Lung (tissue), 12 donors: Measurements from ENCODE around the gene CIDEB. TPM values are rescaled to one million over a fixed set of nuclear protein-coding genes. Genes with fewer than 3 reads are reported as not detected.

ENCODE experiments used
- ATAC-seq: fragments of 200-7000 bp; cut with Tn5 transposase; one replicate; pipeline ENCODE4 v1.9.1; 2020; ENCODE audit warnings: moderate number of reproducible peaks; ENCODE audit not compliant: insufficient read depth, low FRiP score
- DNase-seq, 3 donors: peaks; one replicate each; pipeline ENCODE4 v3.0.0-alpha.2; 2013 to 2017
- H3K27ac ChIP-seq, 2 donors: one replicate each; pipeline ENCODE4 v1.5.1; 2013; ENCODE audit warnings: mild to moderate bottlenecking in 2 of 2, moderate library complexity in 2 of 2, control low read depth in 1 of 2, inconsistent platforms in 1 of 2, low read depth in 1 of 2, low read length in 1 of 2
- H3K27me3 ChIP-seq, 3 donors: one replicate each; pipeline ENCODE4 v1.5.1; 2013; ENCODE audit warnings: low read length in 2 of 3; ENCODE audit not compliant: control insufficient read depth in 3 of 3, insufficient read depth in 3 of 3
- H3K36me3 ChIP-seq, 4 donors: one replicate each; pipeline ENCODE4 v1.5.1; 2013; ENCODE audit warnings: low read length in 4 of 4, mild to moderate bottlenecking in 1 of 4, moderate library complexity in 1 of 4; ENCODE audit not compliant: control insufficient read depth in 4 of 4, insufficient read depth in 4 of 4
- H3K4me1 ChIP-seq, 5 donors: one replicate each; pipeline ENCODE4 v1.5.1; 2013; ENCODE audit warnings: low read length in 5 of 5, mild to moderate bottlenecking in 2 of 5, moderate library complexity in 1 of 5; ENCODE audit not compliant: control insufficient read depth in 5 of 5, insufficient read depth in 5 of 5
- H3K4me3 ChIP-seq: one replicate; pipeline ENCODE4 v1.5.1; 2013; ENCODE audit warnings: mild to moderate bottlenecking, control low read depth, moderate library complexity
- H3K9ac ChIP-seq, 2 donors: one replicate each; pipeline ENCODE4 v1.5.1; 2013; ENCODE audit warnings: low read length in 2 of 2, control low read depth in 1 of 2; ENCODE audit not compliant: insufficient read depth in 1 of 2
- H3K9me3 ChIP-seq, 4 donors: one replicate each; pipeline ENCODE4 v1.5.1; 2013; ENCODE audit warnings: low read length in 3 of 4, mild to moderate bottlenecking in 1 of 4, moderate library complexity in 1 of 4; ENCODE audit not compliant: control insufficient read depth in 4 of 4, insufficient read depth in 3 of 4
- WGBS, 2 donors: extraction: QIAGEN DNeasy Blood & Tissue Kit; methylation state at CpG; one replicate each; pipeline ENCODE4 v1.1.7; 2013; 5-methylcytosine and 5-hydroxymethylcytosine counted together
- polyA plus RNA-seq, 2 donors: library from polyadenylated mRNA; stranded (reverse); fragments of 200-250 nt; gene quantifications; one replicate each; pipeline ENCODE4 v1.2.1, GENCODE V29; 2013
- total RNA-seq, 2 donors: library from RNA; depleted of rRNA in 1 of 2; stranded (reverse); fragments of >200 nt in 1 of 2; gene quantifications; one replicate each; pipeline ENCODE4 v1.2.1, GENCODE V29; 2014 to 2021
- TF ChIP-seq, protein P1 (sequence below): IDR thresholded peaks from 2 replicates; pipeline ENCODE4 v1.5.1; 2012; ENCODE audit warnings: mild to moderate bottlenecking; ENCODE audit errors: control extremely low read depth, extremely low read depth
- donor health status: control.
- donor health status: control.
- donor health status: Bipolar disorder and iron deficiency.
- donor health status: healthy.
- donor health status: DM: yes; HTN: yes; CAD: no.

CIDEB gene
- total and polyA plus RNA-seq, 4 donors, result 8.3 to 19.7 (median 14.2) TPM

- no peaks in the 10 kb centered on the region for H3K9me3 ChIP-seq
- WGBS, 2 donors, result 0% methylated on average over 54 to 61 of the region's 61 CpGs
- no peaks in the 10 kb centered on the region for H3K27me3 ChIP-seq
- peaks cover 3 to 30% (median 7%) of the 10 kb centered on the region in 4 donors for H3K36me3 ChIP-seq
- peaks cover 4 to 11% (median 6%) of the 10 kb centered on the region in 5 donors for H3K4me1 ChIP-seq
- DNase-seq, result peak; percentile 89 to 95 (median 90)
- TF ChIP-seq, protein P1, sequence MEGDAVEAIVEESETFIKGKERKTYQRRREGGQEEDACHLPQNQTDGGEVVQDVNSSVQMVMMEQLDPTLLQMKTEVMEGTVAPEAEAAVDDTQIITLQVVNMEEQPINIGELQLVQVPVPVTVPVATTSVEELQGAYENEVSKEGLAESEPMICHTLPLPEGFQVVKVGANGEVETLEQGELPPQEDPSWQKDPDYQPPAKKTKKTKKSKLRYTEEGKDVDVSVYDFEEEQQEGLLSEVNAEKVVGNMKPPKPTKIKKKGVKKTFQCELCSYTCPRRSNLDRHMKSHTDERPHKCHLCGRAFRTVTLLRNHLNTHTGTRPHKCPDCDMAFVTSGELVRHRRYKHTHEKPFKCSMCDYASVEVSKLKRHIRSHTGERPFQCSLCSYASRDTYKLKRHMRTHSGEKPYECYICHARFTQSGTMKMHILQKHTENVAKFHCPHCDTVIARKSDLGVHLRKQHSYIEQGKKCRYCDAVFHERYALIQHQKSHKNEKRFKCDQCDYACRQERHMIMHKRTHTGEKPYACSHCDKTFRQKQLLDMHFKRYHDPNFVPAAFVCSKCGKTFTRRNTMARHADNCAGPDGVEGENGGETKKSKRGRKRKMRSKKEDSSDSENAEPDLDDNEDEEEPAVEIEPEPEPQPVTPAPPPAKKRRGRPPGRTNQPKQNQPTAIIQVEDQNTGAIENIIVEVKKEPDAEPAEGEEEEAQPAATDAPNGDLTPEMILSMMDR, result peak; percentile 64
- peak; percentile 91 for ATAC-seq
- peak within 1 kb of the TSS; percentile 83 for H3K4me3 ChIP-seq
- H3K27ac ChIP-seq, result peak within 1 kb of the TSS; percentile 97 to 98
- H3K9ac ChIP-seq, result peak within 1 kb of the TSS; percentile 59 to 80
Measured at GRCh38 chr14:24271134-24271833, 36.5 kb downstream of the CIDEB start, which contains the start of gene RABGGTA. Gene RABGGTA, minus strand, starts transcription at chr14:24271597. Its CDS starts 482 bp downstream, at chr14:24271115.

DNA sequence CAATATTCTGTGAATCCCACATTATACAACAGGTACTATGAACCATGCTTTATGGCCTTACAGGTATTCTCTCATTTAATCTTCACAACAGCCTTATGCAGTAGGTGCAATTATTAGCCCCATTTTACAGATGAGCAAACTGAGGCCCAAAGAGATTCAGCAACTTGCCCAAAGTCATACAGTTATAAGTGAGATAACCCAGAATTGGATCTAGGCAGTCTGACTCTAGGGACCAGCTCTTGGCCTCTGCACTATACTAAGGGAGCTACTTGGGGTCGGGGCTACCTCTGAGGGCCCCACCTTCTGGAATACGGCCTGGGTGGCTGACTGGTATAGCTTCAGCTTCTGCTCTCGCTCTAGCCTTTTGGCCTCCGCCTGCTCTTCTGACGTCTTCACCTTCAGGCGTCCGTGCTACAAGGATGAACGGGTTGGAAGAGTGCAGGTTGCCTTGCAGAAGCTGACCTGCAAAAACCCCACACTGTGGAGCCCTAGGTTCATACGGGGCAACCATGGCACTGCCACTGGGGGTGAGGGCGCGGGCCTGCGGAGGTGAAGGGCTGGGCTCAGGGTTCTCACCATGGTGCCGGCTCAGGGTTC lies 37.1 kb downstream of the CIDEB start:
- 14 to 15% methylated on average over 13 of the region's 13 CpGs for WGBS, 2 donors
- H3K9ac ChIP-seq, result peak overlapping the region; percentile 59 to 80
- H3K36me3 ChIP-seq, result peaks cover 3 to 35% (median 7%) of the 10 kb centered on the region in 4 donors
- peak overlapping the region; percentile 97 to 98 for H3K27ac ChIP-seq
- TF ChIP-seq, protein P1, result no peak
- no peaks in the 10 kb centered on the region for H3K9me3 ChIP-seq
- DNase-seq (no peak), ATAC-seq (no peak)
- no peaks in the 10 kb centered on the region for H3K27me3 ChIP-seq
- peaks cover 4 to 11% (median 6%) of the 10 kb centered on the region in 5 donors for H3K4me1 ChIP-seq
- H3K4me3 ChIP-seq, result peak overlapping the region; percentile 83

DNA sequence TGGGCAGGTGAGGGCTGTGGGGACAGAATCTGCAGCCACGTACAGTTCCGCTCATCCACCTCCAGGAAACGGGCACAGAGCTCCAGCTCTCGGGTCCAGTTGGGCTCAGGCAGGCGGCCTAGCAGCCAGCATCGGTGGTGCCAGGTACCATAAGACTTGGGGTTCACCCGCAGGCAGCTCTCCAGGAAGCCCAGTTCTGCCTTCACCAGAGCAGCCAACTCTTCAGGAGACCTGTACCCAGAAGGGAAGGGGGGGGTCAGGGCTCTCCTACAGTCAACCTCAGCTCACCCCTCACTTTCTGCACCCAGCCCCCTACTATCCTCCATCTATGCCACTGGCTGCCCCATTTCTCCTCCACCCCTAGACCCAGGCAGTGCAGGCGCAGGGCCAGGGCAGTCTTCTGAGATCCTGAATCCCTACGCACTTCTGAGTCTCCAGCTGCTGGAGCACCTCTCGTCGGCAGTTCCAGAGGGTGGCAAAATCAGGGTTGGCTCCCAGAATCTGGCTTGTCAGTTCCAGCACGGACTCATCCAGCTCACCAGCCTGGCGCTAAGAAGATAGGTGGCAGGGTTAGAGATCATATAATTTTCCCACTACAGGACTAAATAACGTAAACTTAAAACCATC lies 37.8 kb downstream of the CIDEB start:
- ATAC-seq, result no peak
- Histone ChIP-seq H3K27ac (no peak overlapping the region), H3K36me3 (peaks cover 3 to 35% (median 7%) of the 10 kb centered on the region in 4 donors), H3K27me3 (no peaks in the 10 kb centered on the region), H3K9me3 (no peaks in the 10 kb centered on the region), H3K9ac (no peak overlapping the region), H3K4me3 (no peak overlapping the region), H3K4me1 (peaks cover 4 to 11% (median 6%) of the 10 kb centered on the region in 5 donors)
- TF ChIP-seq, protein P1, result no peak
- WGBS, 2 donors, result 96 to 99% methylated on average over 14 of the region's 14 CpGs
- no peak for DNase-seq
